DOHH2 (cell line): Measurements from ENCODE around the gene PDE7B.

Experiments
- H3F3A ChIP-seq: fragments of 200-600 bp; sonication (generic), shearing (Covaris generic); 2 replicates; pipeline ENCODE4 v1.6.0; 2016; ENCODE audit warnings: antibody characterized with exemption, mild to moderate bottlenecking; ENCODE audit not compliant: control insufficient read depth, insufficient read depth
- H3K27ac ChIP-seq: fragments of 200-600 bp; sonication (generic); 2 replicates; pipeline ENCODE4 v1.5.1; 2014; ENCODE audit warnings: low read depth, mild to moderate bottlenecking, low read length, moderate library complexity
- H3K27me3 ChIP-seq: fragments of 200-600 bp; sonication (generic); 2 replicates; pipeline ENCODE4 v1.6.1; 2014; ENCODE audit warnings: mild to moderate bottlenecking, low read length, mixed read lengths; ENCODE audit not compliant: control insufficient read depth
- H3K36me3 ChIP-seq: fragments of 200-600 bp; sonication (generic); 2 replicates; pipeline ENCODE4 v1.6.1; 2014; ENCODE audit warnings: mild to moderate bottlenecking, low read length, moderate library complexity, mixed read lengths; ENCODE audit not compliant: control insufficient read depth
- H3K4me1 ChIP-seq: fragments of 200-600 bp; sonication (generic); 2 replicates; pipeline ENCODE4 v1.6.1; 2014; ENCODE audit warnings: mild to moderate bottlenecking, low read length, mixed read lengths; ENCODE audit not compliant: control insufficient read depth
- H3K4me2 ChIP-seq: fragments of 200-600 bp; sonication (generic); 2 replicates; pipeline ENCODE4 v1.6.0; 2014; ENCODE audit warnings: mild to moderate bottlenecking, low read length, moderate library complexity
- H3K4me3 ChIP-seq: fragments of 200-600 bp; sonication (generic); 2 replicates; pipeline ENCODE4 v1.5.1; 2014; ENCODE audit warnings: mild to moderate bottlenecking, low read length, mixed read lengths
- H3K79me2 ChIP-seq: fragments of 200-600 bp; sonication (generic); 2 replicates; pipeline ENCODE4 v1.6.1; 2014; ENCODE audit warnings: mild to moderate bottlenecking, low read length, mixed read lengths; ENCODE audit not compliant: control insufficient read depth
- H3K9me2 ChIP-seq: fragments of 200-600 bp; sonication (generic); replicated peaks from 2 replicates; pipeline ENCODE4 v1.6.1; 2014; ENCODE audit warnings: mild to moderate bottlenecking, low read length, mixed read lengths; ENCODE audit not compliant: control insufficient read depth
- H3K9me3 ChIP-seq: fragments of 200-600 bp; sonication (generic); 2 replicates; pipeline ENCODE4 v1.6.1; 2014; ENCODE audit warnings: antibody characterized with exemption, low read length, mixed read lengths; ENCODE audit not compliant: control insufficient read depth, insufficient read depth
- H4K20me1 ChIP-seq: fragments of 200-600 bp; sonication (generic); 2 replicates; pipeline ENCODE4 v1.6.0; 2014; ENCODE audit warnings: low read depth, mild to moderate bottlenecking, antibody characterized with exemption, low read length, moderate library complexity; ENCODE audit not compliant: control insufficient read depth, insufficient read depth
- EZH2phosphoT487 ChIP-seq: fragments of 200-600 bp; sonication (generic); IDR thresholded peaks from 2 replicates; pipeline ENCODE4 v1.6.1; 2017; ENCODE audit warnings: borderline replicate concordance, mild to moderate bottlenecking, antibody characterized with exemption, low read length, moderate library complexity, mixed read lengths
- TF ChIP-seq, protein P1 (sequence below): fragments of 200-600 bp; sonication (generic); IDR thresholded peaks from one replicate; pipeline ENCODE4 v1.5.1; 2014; ENCODE audit warnings: antibody characterized with exemption, mild to moderate bottlenecking, low read depth, low read length; ENCODE audit not compliant: poor library complexity, severe bottlenecking

Gene PDE7B

DNA sequence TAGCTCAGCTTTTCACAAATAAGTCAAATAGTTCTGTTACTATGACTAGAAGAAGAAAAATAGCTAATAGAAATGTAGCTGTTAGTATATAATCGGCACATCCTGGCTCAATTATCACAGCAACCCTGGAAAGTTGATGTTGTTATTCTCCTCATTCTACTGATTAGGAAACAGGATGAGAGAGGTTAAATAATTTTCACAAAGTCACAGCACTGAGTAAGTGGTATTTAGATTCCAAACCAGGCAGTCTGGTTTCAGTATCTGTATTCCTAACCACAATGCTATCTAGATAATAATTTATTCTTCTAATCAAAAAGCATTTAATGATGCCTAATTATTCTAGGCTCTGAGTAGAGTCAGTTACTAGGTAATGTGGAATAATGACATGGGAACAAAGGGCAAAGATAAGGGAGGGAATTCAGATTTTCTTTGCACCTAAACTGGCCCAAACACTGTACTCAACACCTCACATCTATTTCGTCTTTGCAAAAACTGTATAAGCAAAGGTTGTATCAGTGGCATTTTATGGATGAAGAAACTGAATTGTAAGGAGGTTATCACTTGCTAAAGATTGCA is 51.3 kb downstream of the PDE7B start:
- Histone ChIP-seq H3K27me3 (no peaks in the 10 kb centered on the region), H3K9me2 (no peaks in the 10 kb centered on the region), H3F3A (no peaks in the 10 kb centered on the region), H3K79me2 (no peaks in the 10 kb centered on the region), H3K4me1 (no peaks in the 10 kb centered on the region), H4K20me1 (no peaks in the 10 kb centered on the region), H3K4me2 (no peak overlapping the region), H3K4me3 (no peak overlapping the region), H3K9me3 (no peaks in the 10 kb centered on the region), H3K27ac (no peak overlapping the region), H3K36me3 (no peaks in the 10 kb centered on the region)
- TF ChIP-seq, protein P1, sequence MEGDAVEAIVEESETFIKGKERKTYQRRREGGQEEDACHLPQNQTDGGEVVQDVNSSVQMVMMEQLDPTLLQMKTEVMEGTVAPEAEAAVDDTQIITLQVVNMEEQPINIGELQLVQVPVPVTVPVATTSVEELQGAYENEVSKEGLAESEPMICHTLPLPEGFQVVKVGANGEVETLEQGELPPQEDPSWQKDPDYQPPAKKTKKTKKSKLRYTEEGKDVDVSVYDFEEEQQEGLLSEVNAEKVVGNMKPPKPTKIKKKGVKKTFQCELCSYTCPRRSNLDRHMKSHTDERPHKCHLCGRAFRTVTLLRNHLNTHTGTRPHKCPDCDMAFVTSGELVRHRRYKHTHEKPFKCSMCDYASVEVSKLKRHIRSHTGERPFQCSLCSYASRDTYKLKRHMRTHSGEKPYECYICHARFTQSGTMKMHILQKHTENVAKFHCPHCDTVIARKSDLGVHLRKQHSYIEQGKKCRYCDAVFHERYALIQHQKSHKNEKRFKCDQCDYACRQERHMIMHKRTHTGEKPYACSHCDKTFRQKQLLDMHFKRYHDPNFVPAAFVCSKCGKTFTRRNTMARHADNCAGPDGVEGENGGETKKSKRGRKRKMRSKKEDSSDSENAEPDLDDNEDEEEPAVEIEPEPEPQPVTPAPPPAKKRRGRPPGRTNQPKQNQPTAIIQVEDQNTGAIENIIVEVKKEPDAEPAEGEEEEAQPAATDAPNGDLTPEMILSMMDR, result no peak
- no peak for TF ChIP-seq EZH2phosphoT487

DNA sequence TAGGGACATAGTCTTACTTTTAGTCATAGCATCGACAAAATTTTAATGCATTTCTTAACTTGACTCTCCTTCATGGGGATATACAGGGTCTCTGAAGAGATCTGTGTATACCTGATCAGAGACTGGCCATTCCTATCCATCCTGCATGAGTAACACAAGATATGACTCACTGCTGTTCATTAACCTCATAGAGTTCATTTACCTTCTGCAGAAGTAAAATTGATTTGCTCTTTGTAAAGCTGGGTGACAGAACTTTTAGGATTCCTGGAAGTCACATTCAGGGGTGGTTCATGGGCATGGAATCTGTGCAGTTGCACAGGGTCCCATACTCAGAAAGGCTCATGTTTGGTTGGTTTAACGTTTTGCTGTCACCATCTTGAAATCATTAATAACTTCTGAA is 53.2 kb downstream of the PDE7B start:
- Histone ChIP-seq H4K20me1 (no peaks in the 10 kb centered on the region), H3F3A (no peaks in the 10 kb centered on the region), H3K27me3 (no peaks in the 10 kb centered on the region), H3K4me3 (no peak overlapping the region), H3K36me3 (no peaks in the 10 kb centered on the region), H3K9me2 (no peaks in the 10 kb centered on the region), H3K4me2 (no peak overlapping the region), H3K79me2 (no peaks in the 10 kb centered on the region), H3K27ac (no peak overlapping the region), H3K4me1 (no peaks in the 10 kb centered on the region), H3K9me3 (no peaks in the 10 kb centered on the region)
- TF ChIP-seq, protein P1, result no peak
- TF ChIP-seq EZH2phosphoT487, result no peak

DNA sequence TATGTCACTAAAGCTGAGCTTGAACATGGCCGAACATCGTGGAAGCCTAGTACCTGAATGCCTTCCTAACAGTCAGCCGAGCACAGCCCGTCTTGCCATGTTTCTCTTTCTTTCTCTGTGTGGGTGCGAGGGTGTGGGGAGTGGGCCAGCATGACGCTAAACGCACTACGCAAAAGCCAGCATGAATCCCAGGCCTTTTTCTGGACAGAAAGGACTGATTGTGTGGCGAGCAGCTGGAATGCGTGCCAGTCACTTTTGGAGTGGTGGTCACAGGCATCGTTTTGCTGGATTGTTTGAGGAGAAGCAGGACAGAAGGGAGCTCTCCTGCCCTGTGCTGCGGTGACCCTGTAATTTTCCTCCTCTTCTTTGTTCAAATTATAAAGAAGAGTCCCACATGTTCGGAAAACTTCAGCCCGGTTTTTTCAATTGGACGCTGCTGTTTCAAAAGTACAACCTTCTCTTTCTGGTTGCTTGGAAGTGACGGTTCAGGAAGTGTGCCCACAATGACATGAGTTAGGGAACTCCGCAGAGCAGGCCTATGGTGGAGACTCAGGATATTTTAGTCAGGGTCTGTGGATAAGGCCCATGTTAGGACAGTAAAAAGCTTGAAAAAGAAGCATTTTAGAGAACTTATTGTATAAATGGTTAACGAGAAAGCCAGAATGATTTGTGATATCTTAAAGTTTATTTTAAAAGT is 54.3 kb downstream of the PDE7B start:
- no peaks in the 10 kb centered on the region for H3K79me2 ChIP-seq
- H3K4me3 ChIP-seq, result no peak overlapping the region
- TF ChIP-seq, protein P1, result no peak
- TF ChIP-seq EZH2phosphoT487, result no peak
- no peaks in the 10 kb centered on the region for H3F3A ChIP-seq
- no peaks in the 10 kb centered on the region for H3K9me2 ChIP-seq
- no peaks in the 10 kb centered on the region for H3K9me3 ChIP-seq
- H3K36me3 ChIP-seq, result no peaks in the 10 kb centered on the region
- H4K20me1 ChIP-seq, result no peaks in the 10 kb centered on the region
- H3K27me3 ChIP-seq, result no peaks in the 10 kb centered on the region
- no peaks in the 10 kb centered on the region for H3K4me1 ChIP-seq
- no peak overlapping the region for H3K4me2 ChIP-seq
- no peak overlapping the region for H3K27ac ChIP-seq
